Liver (tissue), 3 donors: ENCODE results near the gene RNF144B.

Experiments
- CTCF ChIP-seq: fragments of 150-350 bp; IDR thresholded peaks from 2 replicates; pipeline ENCODE4 v1.5.1; 2017; ENCODE audit warnings: improper control_type of control experiment, low read depth, low read length; ENCODE audit not compliant: missing input control
- MAX ChIP-seq: IDR thresholded peaks from 2 replicates; pipeline ENCODE4 v1.6.1; 2016; ENCODE audit warnings: antibody characterized with exemption
- RAD21 ChIP-seq, 2 donors: IDR thresholded peaks; 2 replicates each; pipeline ENCODE4 v1.6.1; 2016; ENCODE audit warnings: antibody characterized with exemption in 2 of 2, mild to moderate bottlenecking in 2 of 2
- REST ChIP-seq: IDR thresholded peaks from 2 replicates; pipeline ENCODE4 v1.6.1; 2016; ENCODE audit warnings: antibody characterized with exemption, mild to moderate bottlenecking
- SP1 ChIP-seq: IDR thresholded peaks from 2 replicates; pipeline ENCODE4 v1.6.1; 2018; ENCODE audit warnings: antibody characterized with exemption, mild to moderate bottlenecking
- donor health status: healthy.
- donor health status: healthy.

DNA sequence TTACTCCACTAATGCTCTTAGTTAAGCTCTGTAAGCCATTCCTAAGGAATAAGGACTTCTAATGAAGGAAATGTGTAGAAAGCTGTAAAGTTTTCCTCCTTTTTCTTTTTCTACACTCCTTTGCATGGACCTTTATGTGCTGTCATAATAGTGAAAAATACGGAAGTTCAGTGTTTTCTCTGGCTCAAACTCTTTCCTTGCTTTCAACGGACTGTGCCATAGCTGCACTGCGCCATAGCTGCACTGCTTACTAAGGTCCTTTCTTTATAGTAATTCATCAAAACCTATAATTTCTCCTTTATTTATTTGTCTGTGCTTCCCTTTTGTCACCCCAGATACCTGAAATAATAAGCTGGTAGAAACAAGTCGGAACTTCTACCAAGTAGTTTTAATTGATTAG lies 67.3 kb downstream of the RNF144B start:
- TF ChIP-seq MAX = no peak
- TF ChIP-seq CTCF = no peak
- TF ChIP-seq REST = no peak
- TF ChIP-seq SP1 = no peak
- TF ChIP-seq RAD21 (IDR thresholded peaks at IDR 0.05) = no peak
